ENCODE data around the gene SEPTIN5.

Gene SEPTIN5

GRCh38 chr22:19735665-19736510 lies 21.6 kb downstream of the SEPTIN5 start:
- TF ChIP-seq CTCF (IDR thresholded peaks at IDR 0.05; ENCODE audit: unreplicated experiment in 3 of 3): no peak
- Mint-ChIP-seq H3K27ac (no peak overlapping the region), H3K27me3 (ENCODE audit: low read depth) (peaks cover 55% of the 10 kb centered on the region), H3K9me3 (no peaks in the 10 kb centered on the region), H3K4me1 (peaks cover 20% of the 10 kb centered on the region), H3K4me3 (peak overlapping the region in 1 of 3 experiments; percentile 11), H3K36me3 (ENCODE audit: low read depth) (no peaks in the 10 kb centered on the region)

GRCh38 chr22:19737846-19738663 lies 23.8 kb downstream of the SEPTIN5 start:
- H3K9me3 Mint-ChIP-seq: no peaks in the 10 kb centered on the region
- H3K36me3 Mint-ChIP-seq (ENCODE audit: low read depth): no peaks in the 10 kb centered on the region
- peaks cover 20% of the 10 kb centered on the region for H3K4me1 Mint-ChIP-seq
- no peak overlapping the region for H3K27ac Mint-ChIP-seq
- TF ChIP-seq CTCF (IDR thresholded peaks at IDR 0.05; ENCODE audit: unreplicated experiment in 3 of 3): no peak
- no peak overlapping the region for H3K4me3 Mint-ChIP-seq
- H3K27me3 Mint-ChIP-seq (ENCODE audit: low read depth): peaks cover 49% of the 10 kb centered on the region

- no peak for TF ChIP-seq CTCF (IDR thresholded peaks at IDR 0.05; ENCODE audit: unreplicated experiment in 3 of 3)
- Mint-ChIP-seq H3K4me1 (peaks cover 18% of the 10 kb centered on the region), H3K27me3 (ENCODE audit: low read depth) (peaks cover 42% of the 10 kb centered on the region), H3K27ac (no peak overlapping the region), H3K4me3 (no peak overlapping the region), H3K9me3 (no peaks in the 10 kb centered on the region), H3K36me3 (ENCODE audit: low read depth) (no peaks in the 10 kb centered on the region)
Measured at GRCh38 chr22:19738664-19739447, 24.6 kb downstream of the SEPTIN5 start.

- Mint-ChIP-seq H3K4me3 (no peak overlapping the region), H3K4me1 (peaks cover 18% of the 10 kb centered on the region), H3K9me3 (no peaks in the 10 kb centered on the region), H3K36me3 (ENCODE audit: low read depth) (no peaks in the 10 kb centered on the region), H3K27ac (no peak overlapping the region), H3K27me3 (ENCODE audit: low read depth) (peaks cover 36% of the 10 kb centered on the region)
- TF ChIP-seq CTCF (IDR thresholded peaks at IDR 0.05; ENCODE audit: unreplicated experiment in 3 of 3): no peak
Measured at GRCh38 chr22:19739448-19739895, 25.2 kb downstream of the SEPTIN5 start.

GRCh38 chr22:19739911-19740449 lies 25.7 kb downstream of the SEPTIN5 start:
- no peak overlapping the region for H3K27ac Mint-ChIP-seq
- peaks cover 32% of the 10 kb centered on the region for H3K27me3 Mint-ChIP-seq (ENCODE audit: low read depth)
- no peaks in the 10 kb centered on the region for H3K36me3 Mint-ChIP-seq (ENCODE audit: low read depth)
- H3K9me3 Mint-ChIP-seq: no peaks in the 10 kb centered on the region
- no peak for TF ChIP-seq CTCF (IDR thresholded peaks at IDR 0.05; ENCODE audit: unreplicated experiment in 3 of 3)
- no peak overlapping the region for H3K4me3 Mint-ChIP-seq
- H3K4me1 Mint-ChIP-seq: peaks cover 23% of the 10 kb centered on the region
